Mesenchymal stem cell (in vitro differentiated cells and primary cell): ENCODE results near the gene FUT1.
A peak's percentile ranks its signal among the peaks of the same experiment; 100 is the strongest.

Experiments used
- DNase-seq: peaks from one replicate; pipeline ENCODE4 v3.0.0-alpha.2; 2013
- H2AFZ ChIP-seq: one replicate; pipeline ENCODE4 v1.6.1; 2013; ENCODE audit warnings: low read depth, mild to moderate bottlenecking, control low read depth, inconsistent platforms, low read length, moderate library complexity
- H2AK5ac ChIP-seq: 2 replicates; pipeline ENCODE4 v1.6.1; 2013; ENCODE audit warnings: low read length, moderate library complexity, mild to moderate bottlenecking, inconsistent platforms; ENCODE audit not compliant: severe bottlenecking
- H2BK120ac ChIP-seq: one replicate; pipeline ENCODE4 v1.6.1; 2013; ENCODE audit warnings: low read depth, mild to moderate bottlenecking, inconsistent platforms, low read length, moderate library complexity
- H2BK12ac ChIP-seq, 2 experiments: one replicate each; pipeline ENCODE4 v1.6.1; 2013; ENCODE audit warnings: inconsistent platforms in 2 of 2, low read length in 2 of 2, mild to moderate bottlenecking in 2 of 2, moderate library complexity in 2 of 2, control low read depth in 1 of 2
- H2BK15ac ChIP-seq: one replicate; pipeline ENCODE4 v1.6.1; 2013; ENCODE audit warnings: mild to moderate bottlenecking, low read depth, inconsistent platforms; ENCODE audit not compliant: poor library complexity, severe bottlenecking
- H2BK5ac ChIP-seq: 2 replicates; pipeline ENCODE4 v1.6.1; 2013; ENCODE audit warnings: low read depth, mild to moderate bottlenecking, low read length, control low read depth, inconsistent platforms; ENCODE audit not compliant: poor library complexity, severe bottlenecking
- H3K14ac ChIP-seq, 2 experiments: one replicate each; pipeline ENCODE4 v1.6.1; 2013; ENCODE audit warnings: inconsistent platforms in 2 of 2, low read length in 2 of 2, control low read depth in 1 of 2, mild to moderate bottlenecking in 1 of 2, moderate library complexity in 1 of 2
- H3K18ac ChIP-seq, 2 experiments: one replicate each; pipeline ENCODE4 v1.6.1; 2013; ENCODE audit warnings: inconsistent platforms in 2 of 2, low read length in 2 of 2, control low read depth in 1 of 2, low read depth in 1 of 2, mild to moderate bottlenecking in 1 of 2
- H3K23ac ChIP-seq, 2 experiments: one replicate each; pipeline ENCODE4 v1.6.1; 2013; ENCODE audit warnings: inconsistent platforms in 2 of 2, low read length in 2 of 2, mild to moderate bottlenecking in 2 of 2, moderate library complexity in 2 of 2, control low read depth in 1 of 2
- H3K27ac ChIP-seq: 2 replicates; pipeline ENCODE4 v1.5.1; 2013; ENCODE audit warnings: mild to moderate bottlenecking, moderate library complexity, low read length, control low read depth, inconsistent platforms; ENCODE audit not compliant: poor library complexity, severe bottlenecking
- H3K27me3 ChIP-seq, 2 experiments: 2 replicates each; pipeline versions ENCODE4 v1.6.1 to v1.7.0; 2013; ENCODE audit warnings: low read length in 2 of 2, mild to moderate bottlenecking in 2 of 2, moderate library complexity in 2 of 2, control low read depth in 1 of 2, inconsistent platforms in 1 of 2; ENCODE audit not compliant: control insufficient read depth in 1 of 2, insufficient read depth in 1 of 2
- H3K36me3 ChIP-seq, 2 experiments: 2 replicates each; pipeline versions ENCODE4 v1.6.1 to v1.7.0; 2013; ENCODE audit warnings: low read length in 2 of 2, control low read depth in 1 of 2, inconsistent platforms in 1 of 2, low read depth in 1 of 2, mild to moderate bottlenecking in 1 of 2; ENCODE audit not compliant: insufficient read depth in 2 of 2, control insufficient read depth in 1 of 2
- H3K4ac ChIP-seq, 2 experiments: one replicate each; pipeline ENCODE4 v1.6.1; 2013; ENCODE audit warnings: inconsistent platforms in 2 of 2, low read length in 2 of 2, mild to moderate bottlenecking in 2 of 2, moderate library complexity in 2 of 2, control low read depth in 1 of 2, low read depth in 1 of 2
- H3K4me1 ChIP-seq: 2 replicates; pipeline ENCODE4 v1.6.1; 2013; ENCODE audit warnings: low read depth, low read length, control low read depth; ENCODE audit not compliant: control insufficient read depth, insufficient read depth
- H3K4me2 ChIP-seq: 2 replicates; pipeline ENCODE4 v1.6.1; 2013; ENCODE audit warnings: low read length, mild to moderate bottlenecking, inconsistent platforms; ENCODE audit not compliant: poor library complexity, severe bottlenecking
- H3K4me3 ChIP-seq, 2 experiments: 2 replicates each; pipeline versions ENCODE4 v1.5.1 to v1.7.0; 2013; ENCODE audit warnings: low read length in 2 of 2, mild to moderate bottlenecking in 2 of 2, control low read depth in 1 of 2, low read depth in 1 of 2; ENCODE audit not compliant: insufficient read depth in 1 of 2
- H3K79me1 ChIP-seq: replicated peaks from 2 replicates; pipeline ENCODE4 v1.6.1; 2013; ENCODE audit warnings: mild to moderate bottlenecking, control low read depth, low read length, inconsistent platforms; ENCODE audit not compliant: poor library complexity, severe bottlenecking
- H3K9ac ChIP-seq: 2 replicates; pipeline ENCODE4 v1.7.0; 2013; ENCODE audit warnings: mild to moderate bottlenecking, low read length, moderate library complexity
- H3K9me3 ChIP-seq: 2 replicates; pipeline ENCODE4 v1.7.0; 2013; ENCODE audit warnings: mild to moderate bottlenecking, low read length; ENCODE audit not compliant: control insufficient read depth
- H4K8ac ChIP-seq: one replicate; pipeline ENCODE4 v1.6.1; 2013; ENCODE audit warnings: inconsistent platforms, mild to moderate bottlenecking, low read length, moderate library complexity
- H4K91ac ChIP-seq: one replicate; pipeline ENCODE4 v1.6.1; 2013; ENCODE audit warnings: mild to moderate bottlenecking, low read length, inconsistent platforms
- WGBS: methylation state at CpG from one replicate; pipeline ENCODE4 v1.1.7; 2013; ENCODE audit warnings: mixed read lengths; 5-methylcytosine and 5-hydroxymethylcytosine counted together

Gene FUT1

GRCh38 chr19:48714759-48715675 lies 37.4 kb downstream of the FUT1 start:
- Histone ChIP-seq H3K9ac (peak overlapping the region; percentile 90), H3K14ac (peak overlapping the region in 1 of 2 experiments; percentile 30), H2BK15ac (no peak overlapping the region), H4K91ac (peak overlapping the region; percentile 95), H3K36me3 (no peaks in the 10 kb centered on the region), H2BK5ac (peak overlapping the region; percentile 83), H3K79me1 (peaks cover 18% of the 10 kb centered on the region), H3K27ac (peak overlapping the region; percentile 75), H3K9me3 (peaks cover 3% of the 10 kb centered on the region), H3K18ac (peak overlapping the region; percentile 62 to 97), H4K8ac (peak overlapping the region; percentile 94), H3K4me1 (peaks cover 25% of the 10 kb centered on the region), H3K4ac (peak overlapping the region; percentile 32 to 92), H3K4me3 (peak overlapping the region; percentile 31 to 82), H3K4me2 (peak overlapping the region; percentile 92), H2BK120ac (peak overlapping the region; percentile 82), H2AFZ (no peak overlapping the region), H2AK5ac (peak overlapping the region; percentile 43), H3K23ac (peak overlapping the region in 1 of 2 experiments; percentile 52), H2BK12ac (peak overlapping the region; percentile 31 to 72), H3K27me3 (no peaks in the 10 kb centered on the region)
- DNase-seq = no peak
- WGBS = 78% methylated on average over 26 of the region's 26 CpGs

GRCh38 chr19:48713864-48714755 lies 38.3 kb downstream of the FUT1 start:
- H3K23ac ChIP-seq = no peak overlapping the region
- H3K18ac ChIP-seq = peak overlapping the region; percentile 81 to 97
- H2AFZ ChIP-seq = peak overlapping the region; percentile 92
- WGBS = under 1% methylated on average over 65 of the region's 67 CpGs
- H2BK12ac ChIP-seq = peak overlapping the region; percentile 8 to 72
- peak overlapping the region; percentile 83 for H2BK5ac ChIP-seq
- peak overlapping the region; percentile 43 for H2AK5ac ChIP-seq
- no peaks in the 10 kb centered on the region for H3K36me3 ChIP-seq
- peak overlapping the region; percentile 75 for H3K27ac ChIP-seq
- peak overlapping the region; percentile 90 for H3K9ac ChIP-seq
- H4K8ac ChIP-seq = peak overlapping the region; percentile 94
- peak overlapping the region; percentile 11 for H4K91ac ChIP-seq
- peaks cover 18% of the 10 kb centered on the region for H3K79me1 ChIP-seq
- H2BK120ac ChIP-seq = peak overlapping the region; percentile 82
- H3K27me3 ChIP-seq = no peaks in the 10 kb centered on the region
- peaks cover 3% of the 10 kb centered on the region for H3K9me3 ChIP-seq
- peak overlapping the region; percentile 92 for H3K4me2 ChIP-seq
- peak; percentile 100 for DNase-seq
- H3K4me3 ChIP-seq = peak overlapping the region; percentile 76 to 84
- H3K14ac ChIP-seq = peak overlapping the region in 1 of 2 experiments; percentile 30
- peaks cover 25% of the 10 kb centered on the region for H3K4me1 ChIP-seq
- peak overlapping the region; percentile 32 to 92 for H3K4ac ChIP-seq
- peak overlapping the region; percentile 46 for H2BK15ac ChIP-seq

GRCh38 chr19:48713041-48713863 lies 39.2 kb downstream of the FUT1 start:
- no peaks in the 10 kb centered on the region for H3K36me3 ChIP-seq
- H2BK12ac ChIP-seq = peak overlapping the region; percentile 8 to 28
- H3K4me1 ChIP-seq = peaks cover 31% of the 10 kb centered on the region
- no peaks in the 10 kb centered on the region for H3K27me3 ChIP-seq
- peaks cover 18% of the 10 kb centered on the region for H3K79me1 ChIP-seq
- no peak overlapping the region for H3K23ac ChIP-seq
- H3K14ac ChIP-seq = no peak overlapping the region
- H2BK5ac ChIP-seq = no peak overlapping the region
- no peak overlapping the region for H2BK120ac ChIP-seq
- peak overlapping the region; percentile 77 for H4K8ac ChIP-seq
- WGBS = 7% methylated on average over 16 of the region's 25 CpGs
- H3K4me2 ChIP-seq = peak overlapping the region; percentile 81
- H3K18ac ChIP-seq = peak overlapping the region; percentile 41 to 81
- no peak overlapping the region for H2AK5ac ChIP-seq
- H3K4ac ChIP-seq = peak overlapping the region; percentile 6 to 30
- H2AFZ ChIP-seq = peak overlapping the region; percentile 92
- H2BK15ac ChIP-seq = peak overlapping the region; percentile 52
- peaks cover 3% of the 10 kb centered on the region for H3K9me3 ChIP-seq
- H3K4me3 ChIP-seq = peak overlapping the region; percentile 76 to 84
- H3K27ac ChIP-seq = no peak overlapping the region
- peak overlapping the region; percentile 11 for H4K91ac ChIP-seq
- DNase-seq = peak; percentile 68
- peak overlapping the region; percentile 76 for H3K9ac ChIP-seq
